ENCODE data around the gene TTC36.
"Not testable (repeated sequence)": the region's sequence is repeated elsewhere in the genome, so short reads cannot be mapped to it uniquely, and the experiment has no call there.

DNA sequence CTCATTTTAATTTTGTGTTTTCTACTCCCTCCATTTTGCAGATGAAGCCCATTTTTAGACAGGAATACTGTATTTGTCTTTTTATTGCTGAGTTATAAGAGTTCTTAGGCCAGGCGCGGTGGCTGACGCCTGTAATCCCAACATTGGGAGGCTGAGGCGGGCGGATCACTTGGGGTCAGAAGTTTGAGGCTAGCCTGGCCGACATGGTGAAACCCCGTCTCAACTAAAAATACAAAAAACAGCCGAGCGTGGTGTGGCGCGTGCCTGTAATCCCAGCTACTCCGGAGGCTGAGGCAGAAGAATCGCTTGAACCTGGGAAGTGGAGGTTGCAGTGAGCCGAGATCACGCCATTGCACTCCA lies 44.4 kb downstream of the TTC36 start:
- not testable (repeated sequence) for TF ChIP-seq POLR2A, POLR2AphosphoS5, EP300 (IDR thresholded peaks at IDR 0.05)
- TF ChIP-seq, protein P1, sequence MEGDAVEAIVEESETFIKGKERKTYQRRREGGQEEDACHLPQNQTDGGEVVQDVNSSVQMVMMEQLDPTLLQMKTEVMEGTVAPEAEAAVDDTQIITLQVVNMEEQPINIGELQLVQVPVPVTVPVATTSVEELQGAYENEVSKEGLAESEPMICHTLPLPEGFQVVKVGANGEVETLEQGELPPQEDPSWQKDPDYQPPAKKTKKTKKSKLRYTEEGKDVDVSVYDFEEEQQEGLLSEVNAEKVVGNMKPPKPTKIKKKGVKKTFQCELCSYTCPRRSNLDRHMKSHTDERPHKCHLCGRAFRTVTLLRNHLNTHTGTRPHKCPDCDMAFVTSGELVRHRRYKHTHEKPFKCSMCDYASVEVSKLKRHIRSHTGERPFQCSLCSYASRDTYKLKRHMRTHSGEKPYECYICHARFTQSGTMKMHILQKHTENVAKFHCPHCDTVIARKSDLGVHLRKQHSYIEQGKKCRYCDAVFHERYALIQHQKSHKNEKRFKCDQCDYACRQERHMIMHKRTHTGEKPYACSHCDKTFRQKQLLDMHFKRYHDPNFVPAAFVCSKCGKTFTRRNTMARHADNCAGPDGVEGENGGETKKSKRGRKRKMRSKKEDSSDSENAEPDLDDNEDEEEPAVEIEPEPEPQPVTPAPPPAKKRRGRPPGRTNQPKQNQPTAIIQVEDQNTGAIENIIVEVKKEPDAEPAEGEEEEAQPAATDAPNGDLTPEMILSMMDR (IDR thresholded peaks at IDR 0.05): not testable (repeated sequence)

Data from stomach (tissue), 4 donors.